ENCODE results near the gene SENP5.

Gene SENP5

GRCh38 chr3:196901768-196902167 lies 34.0 kb downstream of the SENP5 start:
- no peak for DNase-seq (ENCODE audit: low spot score)
- Histone ChIP-seq H3K4me3 (no peak overlapping the region), H3K27ac (no peak overlapping the region)
- TF ChIP-seq, protein P1, sequence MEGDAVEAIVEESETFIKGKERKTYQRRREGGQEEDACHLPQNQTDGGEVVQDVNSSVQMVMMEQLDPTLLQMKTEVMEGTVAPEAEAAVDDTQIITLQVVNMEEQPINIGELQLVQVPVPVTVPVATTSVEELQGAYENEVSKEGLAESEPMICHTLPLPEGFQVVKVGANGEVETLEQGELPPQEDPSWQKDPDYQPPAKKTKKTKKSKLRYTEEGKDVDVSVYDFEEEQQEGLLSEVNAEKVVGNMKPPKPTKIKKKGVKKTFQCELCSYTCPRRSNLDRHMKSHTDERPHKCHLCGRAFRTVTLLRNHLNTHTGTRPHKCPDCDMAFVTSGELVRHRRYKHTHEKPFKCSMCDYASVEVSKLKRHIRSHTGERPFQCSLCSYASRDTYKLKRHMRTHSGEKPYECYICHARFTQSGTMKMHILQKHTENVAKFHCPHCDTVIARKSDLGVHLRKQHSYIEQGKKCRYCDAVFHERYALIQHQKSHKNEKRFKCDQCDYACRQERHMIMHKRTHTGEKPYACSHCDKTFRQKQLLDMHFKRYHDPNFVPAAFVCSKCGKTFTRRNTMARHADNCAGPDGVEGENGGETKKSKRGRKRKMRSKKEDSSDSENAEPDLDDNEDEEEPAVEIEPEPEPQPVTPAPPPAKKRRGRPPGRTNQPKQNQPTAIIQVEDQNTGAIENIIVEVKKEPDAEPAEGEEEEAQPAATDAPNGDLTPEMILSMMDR (IDR thresholded peaks at IDR 0.05) = no peak

- TF ChIP-seq, protein P1 (IDR thresholded peaks at IDR 0.05) = no peak
- no peak overlapping the region for H3K4me3 ChIP-seq
- H3K27ac ChIP-seq = no peak overlapping the region
- no peak for DNase-seq (ENCODE audit: low spot score)
These were observed 34.6 kb downstream of the SENP5 start for GRCh38 chr3:196902296-196902695.

- TF ChIP-seq, protein P1 (IDR thresholded peaks at IDR 0.05) = no peak
- no peak overlapping the region for H3K4me3 ChIP-seq
- DNase-seq (ENCODE audit: low spot score) = no peak
- no peak overlapping the region for H3K27ac ChIP-seq
These were observed 36.0 kb downstream of the SENP5 start for GRCh38 chr3:196903740-196904139.

DNA sequence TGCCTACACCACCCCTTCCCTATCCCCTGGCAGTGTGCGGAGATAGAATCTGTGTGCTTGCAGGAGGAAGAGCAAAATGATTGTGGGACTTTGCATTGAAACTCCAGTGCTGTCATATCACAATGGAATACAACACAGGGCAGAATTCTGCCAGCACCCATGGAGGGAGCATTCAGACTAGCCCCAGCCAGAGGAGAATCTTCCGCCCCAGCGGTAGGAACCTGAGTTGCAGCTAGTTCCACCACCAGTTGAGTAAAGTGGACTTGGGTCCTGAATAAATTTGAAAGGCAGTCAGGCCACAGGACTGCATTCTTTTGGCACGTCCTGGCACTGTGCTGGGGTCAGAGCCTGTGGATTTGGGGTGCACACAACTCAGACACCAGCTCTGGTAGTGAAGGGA lies 47.1 kb downstream of the SENP5 start:
- no peak for DNase-seq (ENCODE audit: low spot score)
- Histone ChIP-seq H3K27ac (no peak overlapping the region), H3K4me3 (no peak overlapping the region)
- TF ChIP-seq, protein P1 (IDR thresholded peaks at IDR 0.05) = no peak

GRCh38 chr3:196915375-196915774 lies 47.7 kb downstream of the SENP5 start:
- no peak overlapping the region for H3K4me3 ChIP-seq
- TF ChIP-seq, protein P1 (IDR thresholded peaks at IDR 0.05) = no peak
- no peak overlapping the region for H3K27ac ChIP-seq
- DNase-seq (ENCODE audit: low spot score) = no peak

DNA sequence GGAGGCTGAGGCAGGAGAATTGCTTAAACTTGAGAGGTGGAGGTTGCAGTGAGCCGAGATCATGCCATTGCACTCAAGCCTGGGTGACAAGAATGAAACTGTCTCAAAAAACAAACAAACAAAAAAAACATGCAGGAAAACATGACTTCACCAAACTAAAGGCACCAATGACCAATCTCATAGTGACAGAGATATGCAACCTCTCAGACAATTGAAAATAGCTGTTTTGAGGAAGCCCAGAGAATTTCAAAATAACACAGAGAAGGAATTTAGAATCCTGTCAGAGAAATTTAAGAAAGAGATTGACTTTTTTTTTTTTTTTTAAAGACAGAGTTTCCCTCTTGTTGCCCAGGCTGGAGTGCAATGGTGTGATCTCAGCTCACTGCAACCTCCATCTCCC lies 48.5 kb downstream of the SENP5 start:
- TF ChIP-seq, protein P1 (IDR thresholded peaks at IDR 0.05) = no peak
- no peak for DNase-seq (ENCODE audit: low spot score)
- H3K4me3 ChIP-seq = no peak overlapping the region
- H3K27ac ChIP-seq = no peak overlapping the region

DNA sequence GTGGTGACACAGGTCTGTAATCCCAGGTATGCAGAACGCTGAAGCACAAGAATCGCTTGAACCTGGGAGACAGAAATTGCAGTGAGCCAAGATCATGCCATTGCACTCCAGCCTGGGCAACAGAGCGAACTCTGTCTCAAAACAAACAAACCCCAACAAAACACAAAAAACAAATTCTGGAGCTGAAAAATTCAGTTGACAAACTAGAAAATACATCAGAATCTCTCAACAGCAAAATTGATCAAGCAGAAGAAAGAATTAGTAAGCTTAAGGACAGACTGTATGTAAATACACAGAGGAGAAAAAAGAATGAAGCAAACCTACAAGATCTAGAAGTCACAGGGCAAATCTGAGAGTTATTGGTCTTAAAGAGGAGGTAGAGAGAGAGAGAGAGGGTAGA lies 49.3 kb downstream of the SENP5 start:
- Histone ChIP-seq H3K4me3 (no peak overlapping the region), H3K27ac (no peak overlapping the region)
- no peak for DNase-seq (ENCODE audit: low spot score)
- TF ChIP-seq, protein P1 (IDR thresholded peaks at IDR 0.05) = no peak

Data from coronary artery (tissue), 2 donors.